Spleen (tissue), 7 donors: ENCODE data around the gene GMFB.

Experiments
- POLR2A ChIP-seq, 3 donors: fragments of 450-650 bp; IDR thresholded peaks; one replicate each; pipeline ENCODE4 v1.5.1; 2017; ENCODE audit warnings: antibody characterized with exemption in 3 of 3, mild to moderate bottlenecking in 1 of 3
- TF ChIP-seq, protein P1 (sequence below), 11 experiments: fragments of 200-600 bp in 7 of 11; fragments of 450-650 bp in 4 of 11; sonication (generic) in 4 of 11; IDR thresholded peaks in 8 of 11; conservative IDR thresholded peaks in 3 of 11; 1 replicate in 7 of 11; 2 replicates in 4 of 11; pipeline versions ENCODE4 v1.4.0 to v1.8.0; 2016 to 2021; ENCODE audit warnings: antibody characterized with exemption in 11 of 11, inconsistent platforms in 4 of 11, mild to moderate bottlenecking in 1 of 11
- donor health status: DM: no; HTN: no; CAD: no; lungs with moderate emphysema.
- donor health status: DM: no; HTN: no; CAD: no.
- donor health status: DM: no; HTN: no; CAD: no.

DNA sequence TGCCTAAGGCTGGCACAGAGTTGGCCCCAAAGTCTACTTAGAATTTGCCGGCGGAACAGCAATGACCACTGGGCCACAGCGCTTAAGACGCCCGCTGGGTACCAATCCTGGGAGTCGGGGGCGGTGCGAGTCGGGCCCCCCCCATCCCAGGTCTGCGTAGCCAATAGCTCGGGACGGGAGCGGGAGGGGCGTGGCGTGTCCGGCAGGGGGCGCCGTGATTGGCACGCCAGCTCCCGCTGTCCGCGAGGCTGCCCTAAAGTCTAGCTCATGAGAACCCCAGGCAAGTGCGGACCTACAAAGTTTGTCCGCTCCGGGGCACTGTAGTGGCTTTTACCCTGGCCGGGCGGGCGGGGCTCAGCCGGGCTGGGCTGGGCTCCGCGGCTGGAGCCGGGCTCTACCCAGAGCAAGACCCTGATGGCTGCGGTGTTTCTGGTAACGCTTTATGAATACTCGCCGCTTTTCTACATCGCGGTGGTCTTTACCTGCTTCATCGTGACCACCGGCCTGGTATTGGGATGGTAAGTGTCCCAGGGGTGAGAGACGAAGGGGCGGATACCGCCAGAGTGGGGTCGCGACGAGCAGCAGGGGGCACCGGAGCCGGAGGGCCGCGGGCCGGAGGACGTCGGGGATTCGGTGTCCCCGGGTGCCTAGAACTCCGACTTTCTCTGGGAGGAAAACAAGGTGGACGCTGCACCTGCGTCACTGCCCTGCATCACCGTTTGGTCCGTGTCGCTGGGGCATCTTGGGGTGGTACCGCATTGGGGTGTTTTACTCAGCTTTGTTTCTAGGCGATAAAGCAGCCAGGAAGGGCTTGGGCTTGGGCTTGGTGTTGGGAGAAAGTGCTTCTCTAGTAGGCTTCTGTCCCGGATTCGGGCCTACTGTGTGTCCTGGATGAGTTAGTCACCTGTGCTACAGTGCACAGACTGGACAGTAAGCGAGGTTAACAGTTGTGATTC, 21.0 kb upstream of the GMFB start, which contains the start of gene CGRRF1:
- TF ChIP-seq, protein P1, sequence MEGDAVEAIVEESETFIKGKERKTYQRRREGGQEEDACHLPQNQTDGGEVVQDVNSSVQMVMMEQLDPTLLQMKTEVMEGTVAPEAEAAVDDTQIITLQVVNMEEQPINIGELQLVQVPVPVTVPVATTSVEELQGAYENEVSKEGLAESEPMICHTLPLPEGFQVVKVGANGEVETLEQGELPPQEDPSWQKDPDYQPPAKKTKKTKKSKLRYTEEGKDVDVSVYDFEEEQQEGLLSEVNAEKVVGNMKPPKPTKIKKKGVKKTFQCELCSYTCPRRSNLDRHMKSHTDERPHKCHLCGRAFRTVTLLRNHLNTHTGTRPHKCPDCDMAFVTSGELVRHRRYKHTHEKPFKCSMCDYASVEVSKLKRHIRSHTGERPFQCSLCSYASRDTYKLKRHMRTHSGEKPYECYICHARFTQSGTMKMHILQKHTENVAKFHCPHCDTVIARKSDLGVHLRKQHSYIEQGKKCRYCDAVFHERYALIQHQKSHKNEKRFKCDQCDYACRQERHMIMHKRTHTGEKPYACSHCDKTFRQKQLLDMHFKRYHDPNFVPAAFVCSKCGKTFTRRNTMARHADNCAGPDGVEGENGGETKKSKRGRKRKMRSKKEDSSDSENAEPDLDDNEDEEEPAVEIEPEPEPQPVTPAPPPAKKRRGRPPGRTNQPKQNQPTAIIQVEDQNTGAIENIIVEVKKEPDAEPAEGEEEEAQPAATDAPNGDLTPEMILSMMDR (IDR thresholded peaks at IDR 0.05 in 8 of 11, conservative IDR thresholded peaks at IDR 0.05 in 3 of 11), result peak in 10 of 11 experiments; percentile 59 to 88 (median 79)
- TF ChIP-seq POLR2A (IDR thresholded peaks at IDR 0.05), result peak in 1 of 3 donors; percentile 55
